Lung (tissue), 16 donors: ENCODE results near the gene CUL4B. TPM values are rescaled to one million over a fixed set of nuclear protein-coding genes. Genes with fewer than 3 reads are reported as not detected.

ENCODE experiments used
- ATAC-seq: fragments of 200-7000 bp; cut with Tn5 transposase; one replicate; pipeline ENCODE4 v1.9.1; 2020; ENCODE audit warnings: moderate number of reproducible peaks; ENCODE audit not compliant: insufficient read depth, low FRiP score
- DNase-seq, 3 donors: peaks; one replicate each; pipeline ENCODE4 v3.0.0-alpha.2; 2013 to 2017
- H3K27ac ChIP-seq, 2 donors: one replicate each; pipeline ENCODE4 v1.5.1; 2013; ENCODE audit warnings: mild to moderate bottlenecking in 2 of 2, moderate library complexity in 2 of 2, control low read depth in 1 of 2, inconsistent platforms in 1 of 2, low read depth in 1 of 2, low read length in 1 of 2
- H3K27me3 ChIP-seq, 3 donors: one replicate each; pipeline ENCODE4 v1.5.1; 2013; ENCODE audit warnings: low read length in 2 of 3; ENCODE audit not compliant: control insufficient read depth in 3 of 3, insufficient read depth in 3 of 3
- H3K36me3 ChIP-seq, 4 donors: one replicate each; pipeline ENCODE4 v1.5.1; 2013; ENCODE audit warnings: low read length in 4 of 4, mild to moderate bottlenecking in 1 of 4, moderate library complexity in 1 of 4; ENCODE audit not compliant: control insufficient read depth in 4 of 4, insufficient read depth in 4 of 4
- H3K4me1 ChIP-seq, 5 donors: one replicate each; pipeline ENCODE4 v1.5.1; 2013; ENCODE audit warnings: low read length in 5 of 5, mild to moderate bottlenecking in 2 of 5, moderate library complexity in 1 of 5; ENCODE audit not compliant: control insufficient read depth in 5 of 5, insufficient read depth in 5 of 5
- H3K4me3 ChIP-seq: one replicate; pipeline ENCODE4 v1.5.1; 2013; ENCODE audit warnings: mild to moderate bottlenecking, control low read depth, moderate library complexity
- H3K9ac ChIP-seq, 2 donors: one replicate each; pipeline ENCODE4 v1.5.1; 2013; ENCODE audit warnings: low read length in 2 of 2, control low read depth in 1 of 2; ENCODE audit not compliant: insufficient read depth in 1 of 2
- H3K9me3 ChIP-seq, 4 donors: one replicate each; pipeline ENCODE4 v1.5.1; 2013; ENCODE audit warnings: low read length in 3 of 4, mild to moderate bottlenecking in 1 of 4, moderate library complexity in 1 of 4; ENCODE audit not compliant: control insufficient read depth in 4 of 4, insufficient read depth in 3 of 4
- WGBS, 2 donors: extraction: QIAGEN DNeasy Blood & Tissue Kit; methylation state at CpG; one replicate each; pipeline ENCODE4 v1.1.7; 2013; 5-methylcytosine and 5-hydroxymethylcytosine counted together
- long read RNA-seq, 5 donors: transcript quantifications; one replicate each; lab custom pipeline, GENCODE V29; 2026
- polyA plus RNA-seq, 2 donors: library from polyadenylated mRNA; stranded (reverse); fragments of 200-250 nt; gene quantifications; one replicate each; pipeline ENCODE4 v1.2.1, GENCODE V29; 2013
- total RNA-seq, 2 donors: library from RNA; depleted of rRNA in 1 of 2; stranded (reverse); fragments of >200 nt in 1 of 2; gene quantifications; one replicate each; pipeline ENCODE4 v1.2.1, GENCODE V29; 2014 to 2021
- TF ChIP-seq, protein P1 (sequence below): IDR thresholded peaks from 2 replicates; pipeline ENCODE4 v1.5.1; 2012; ENCODE audit warnings: mild to moderate bottlenecking; ENCODE audit errors: control extremely low read depth, extremely low read depth
- donor health status: control.
- donor health status: control.
- donor health status: Bipolar disorder and iron deficiency.
- donor health status: healthy.
- donor health status: DM: yes; HTN: yes; CAD: no.

The CUL4B gene
- 10 to 100 TPM; 32.2 to 61.2 TPM for total RNA-seq
- 10 to 100 TPM; 15.2 to 16.4 TPM for polyA plus RNA-seq
- long read RNA-seq, donor 1, full-length matches to known transcripts: 5 of 5 reads
- long read RNA-seq, donor 1, partial matches to known transcripts: 0 of 5 reads
- long read RNA-seq, donor 1, other reads (novel, unspliced or antisense): 0 of 5 reads
- long read RNA-seq, donor 2, partial matches to known transcripts: 39 of 70 reads
- long read RNA-seq, donor 2, other reads (novel, unspliced or antisense): 30 of 70 reads
- long read RNA-seq, donor 3, full-length matches to known transcripts: 1 of 57 reads
- long read RNA-seq, donor 3, partial matches to known transcripts: 28 of 57 reads
- long read RNA-seq, donor 3, other reads (novel, unspliced or antisense): 28 of 57 reads
- long read RNA-seq, donor 4: 0 reads
- long read RNA-seq, donor 5, full-length matches to known transcripts: 5 of 5 reads
- long read RNA-seq, donor 5, partial matches to known transcripts: 0 of 5 reads
- long read RNA-seq, donor 5, other reads (novel, unspliced or antisense): 0 of 5 reads

DNA sequence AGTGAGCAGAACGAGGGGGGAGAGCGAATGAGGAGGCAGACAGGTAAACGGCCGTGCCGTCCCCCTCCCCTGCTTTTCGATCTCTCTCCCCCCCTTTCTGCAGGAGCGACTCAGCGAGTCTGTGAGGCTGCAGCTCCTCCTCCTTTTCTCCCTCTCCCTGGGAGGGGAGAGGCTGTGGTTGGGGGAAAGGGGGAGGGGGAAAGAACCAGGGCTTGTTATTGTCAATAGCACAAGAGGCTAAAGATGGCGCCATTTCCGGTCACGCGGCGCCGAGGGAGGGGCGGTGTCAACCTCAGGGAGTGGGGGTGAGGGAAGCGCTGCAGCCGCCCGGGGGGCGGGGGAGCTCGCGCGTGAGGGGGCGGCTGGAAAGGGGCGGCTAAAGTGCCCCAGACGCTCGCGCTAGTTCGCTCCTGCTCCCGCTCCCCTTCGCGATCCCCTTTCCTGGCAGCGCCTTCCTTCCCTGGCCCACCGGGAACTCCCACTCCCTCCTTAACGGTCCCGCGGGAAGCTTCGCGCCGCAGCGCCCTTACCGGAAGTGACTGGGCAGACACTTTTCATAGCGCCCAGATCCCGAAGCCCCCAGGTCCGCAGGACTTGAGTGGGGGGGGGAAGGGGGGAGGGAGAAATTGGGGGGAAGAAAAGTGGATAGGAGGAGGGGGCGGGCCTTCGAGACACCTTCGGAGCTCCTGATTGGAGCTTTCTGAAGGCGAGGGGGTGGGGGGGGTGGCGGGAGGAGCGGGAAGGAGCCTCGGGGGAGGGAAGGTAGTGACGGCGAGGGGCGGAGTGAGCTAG, at the start of gene CUL4B:
TSS of gene CUL4B (minus strand) at position 121 of the 792 bp plus-strand sequence. CDS start 324 bp downstream, outside the sequence.
- H3K4me1 ChIP-seq: peaks cover 0 to 12% (median 0%) of the 10 kb centered on the region in 5 donors
- no peaks in the 10 kb centered on the region for H3K27me3 ChIP-seq
- 0 to 35% methylated on average over 15 to 52 of the region's 54 CpGs for WGBS, 2 donors
- H3K36me3 ChIP-seq: no peaks in the 10 kb centered on the region
- peak within 1 kb of the TSS; percentile 69 for H3K4me3 ChIP-seq
- H3K27ac ChIP-seq: peak within 1 kb of the TSS; percentile 98
- peak; percentile 85 for ATAC-seq
- DNase-seq: peak; percentile 96 to 98 (median 97)
- H3K9ac ChIP-seq: peak within 1 kb of the TSS; percentile 26 to 95
- TF ChIP-seq, protein P1, sequence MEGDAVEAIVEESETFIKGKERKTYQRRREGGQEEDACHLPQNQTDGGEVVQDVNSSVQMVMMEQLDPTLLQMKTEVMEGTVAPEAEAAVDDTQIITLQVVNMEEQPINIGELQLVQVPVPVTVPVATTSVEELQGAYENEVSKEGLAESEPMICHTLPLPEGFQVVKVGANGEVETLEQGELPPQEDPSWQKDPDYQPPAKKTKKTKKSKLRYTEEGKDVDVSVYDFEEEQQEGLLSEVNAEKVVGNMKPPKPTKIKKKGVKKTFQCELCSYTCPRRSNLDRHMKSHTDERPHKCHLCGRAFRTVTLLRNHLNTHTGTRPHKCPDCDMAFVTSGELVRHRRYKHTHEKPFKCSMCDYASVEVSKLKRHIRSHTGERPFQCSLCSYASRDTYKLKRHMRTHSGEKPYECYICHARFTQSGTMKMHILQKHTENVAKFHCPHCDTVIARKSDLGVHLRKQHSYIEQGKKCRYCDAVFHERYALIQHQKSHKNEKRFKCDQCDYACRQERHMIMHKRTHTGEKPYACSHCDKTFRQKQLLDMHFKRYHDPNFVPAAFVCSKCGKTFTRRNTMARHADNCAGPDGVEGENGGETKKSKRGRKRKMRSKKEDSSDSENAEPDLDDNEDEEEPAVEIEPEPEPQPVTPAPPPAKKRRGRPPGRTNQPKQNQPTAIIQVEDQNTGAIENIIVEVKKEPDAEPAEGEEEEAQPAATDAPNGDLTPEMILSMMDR: no peak
- no peaks in the 10 kb centered on the region for H3K9me3 ChIP-seq

GRCh38 chrX:120604361-120604782, 43.6 kb upstream of the CUL4B start:
- DNase-seq: peak; percentile 31 to 63 (median 62)
- no peaks in the 10 kb centered on the region for H3K36me3 ChIP-seq
- TF ChIP-seq, protein P1: no peak
- 1 to 25% methylated on average over 5 of the region's 5 CpGs for WGBS, 2 donors
- H3K4me1 ChIP-seq: peaks cover 0 to 8% (median 0%) of the 10 kb centered on the region in 5 donors
- ATAC-seq: peak; percentile 61
- H3K27me3 ChIP-seq: no peaks in the 10 kb centered on the region
- H3K27ac ChIP-seq: peak overlapping the region; percentile 82 to 86
- H3K9ac ChIP-seq: peak overlapping the region; percentile 75 to 82
- H3K9me3 ChIP-seq: no peaks in the 10 kb centered on the region
- peak overlapping the region; percentile 44 for H3K4me3 ChIP-seq

DNA sequence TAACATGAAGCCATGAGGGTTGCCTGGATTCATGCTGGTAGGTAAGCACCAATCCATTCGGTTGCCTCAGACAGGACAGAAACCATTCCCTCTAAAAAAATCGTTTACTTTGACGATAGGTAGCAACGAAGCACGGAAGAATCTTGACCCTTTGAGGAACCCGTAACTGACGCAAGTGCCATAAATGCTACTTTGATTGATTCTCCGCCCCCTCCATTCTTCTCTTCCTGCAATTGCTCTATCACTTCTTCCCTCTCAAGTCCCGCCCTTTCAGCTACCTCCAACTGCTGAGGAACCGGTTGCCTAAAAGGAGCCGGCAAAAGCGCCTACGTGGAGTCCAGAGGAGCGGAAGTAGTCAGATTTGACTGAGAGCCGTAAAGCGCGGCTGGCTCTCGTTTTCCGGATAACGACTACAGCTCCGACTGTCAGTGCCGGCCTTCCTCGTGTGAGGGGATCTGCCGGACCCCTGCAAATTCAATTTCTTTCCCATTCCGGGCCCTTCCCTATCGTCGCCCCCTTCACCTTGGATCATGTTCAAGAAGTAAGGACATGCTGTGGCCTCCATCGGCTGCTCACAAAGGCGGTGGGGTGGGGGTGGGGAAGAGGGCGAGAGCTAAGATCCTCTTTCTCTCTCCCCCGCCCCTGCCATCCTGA, 43.1 kb upstream of the CUL4B start, which contains the start of gene MCTS1:
TSS of gene MCTS1 (plus strand) at position 395 of the 654 bp plus-strand sequence. CDS start at position 531, 136 bp downstream.
- peak within 1 kb of the TSS; percentile 82 to 86 for H3K27ac ChIP-seq
- DNase-seq (peak; percentile 87 to 94 (median 92)), ATAC-seq (peak; percentile 89)
- 0 to 34% methylated on average over 30 to 31 of the region's 31 CpGs for WGBS, 2 donors
- peak within 1 kb of the TSS; percentile 75 to 82 for H3K9ac ChIP-seq
- H3K4me1 ChIP-seq: peaks cover 0 to 8% (median 0%) of the 10 kb centered on the region in 5 donors
- H3K4me3 ChIP-seq: peak within 1 kb of the TSS; percentile 44
- H3K9me3 ChIP-seq: no peaks in the 10 kb centered on the region
- H3K36me3 ChIP-seq: no peaks in the 10 kb centered on the region
- no peaks in the 10 kb centered on the region for H3K27me3 ChIP-seq
- TF ChIP-seq, protein P1: no peak
